ENCODE data around the gene FARS2.

FARS2 gene

GRCh38 chr6:5235830-5236229, 25.5 kb upstream of the FARS2 start:
- H3K4me1 ChIP-seq (ENCODE audit: control extremely low read depth in 1 of 4, control insufficient read depth in 4 of 4, insufficient read depth in 4 of 4, low read length in 3 of 4): no peaks in the 10 kb centered on the region
- no peaks in the 10 kb centered on the region for H3K27me3 ChIP-seq (replicated peaks in 2 of 5; ENCODE audit: control insufficient read depth in 4 of 5, insufficient read depth in 5 of 5, low read length in 4 of 5)
- no peak overlapping the region for H3K4me3 ChIP-seq (ENCODE audit: control insufficient read depth in 1 of 7, extremely low read depth in 1 of 7, insufficient read depth in 4 of 7, low read depth in 2 of 7, low read length in 6 of 7)
- ChIA-PET POLR2A (no interaction called here), CTCF (interaction anchor here (1.7 kb wide), 1 partner anchor 49 kb away, joined by 3 read pairs; no protein-coding TSS in a partner anchor)
- H3K27ac ChIP-seq (ENCODE audit: insufficient read depth in 1 of 2, low read depth in 1 of 2, low read length in 2 of 2, poor library complexity in 1 of 2, severe bottlenecking in 2 of 2): no peak overlapping the region
- WGBS (ENCODE audit: insufficient coverage): no CpG with 5 or more reads among the region's 2 CpGs
- no peak for DNase-seq
- H3K36me3 ChIP-seq (ENCODE audit: control insufficient read depth in 4 of 4, insufficient read depth in 4 of 4, low read length in 3 of 4): peaks cover 4 to 14% (median 5%) of the 10 kb centered on the region in 4 experiments
- H3K9me3 ChIP-seq (ENCODE audit: control extremely low read depth in 1 of 5, control insufficient read depth in 4 of 5, insufficient read depth in 2 of 5, low read depth in 1 of 5, low read length in 4 of 5): no peaks in the 10 kb centered on the region

DNA sequence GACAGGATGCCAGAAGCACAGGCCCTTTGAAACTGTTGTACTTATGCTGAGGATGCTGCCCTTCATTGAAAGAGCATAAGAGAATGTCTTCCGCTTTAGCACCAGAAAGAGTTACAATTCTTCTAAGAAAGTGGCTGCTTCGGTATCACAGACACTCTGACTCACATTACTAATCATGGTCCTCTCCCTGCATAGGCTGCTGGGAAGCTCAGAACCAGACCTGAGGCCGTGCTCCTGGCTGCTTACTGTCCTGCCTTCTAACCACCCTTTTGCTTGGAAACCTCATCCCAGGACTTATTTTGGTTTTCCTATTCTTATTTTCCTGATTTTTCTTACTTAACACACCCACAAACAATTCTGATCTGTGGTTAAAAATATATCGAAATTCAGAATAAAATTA, 23.5 kb upstream of the FARS2 start:
- Histone ChIP-seq H3K36me3 (ENCODE audit: control insufficient read depth in 4 of 4, insufficient read depth in 4 of 4, low read length in 3 of 4) (peaks cover 4 to 12% (median 6%) of the 10 kb centered on the region in 4 experiments), H3K4me3 (ENCODE audit: control insufficient read depth in 1 of 7, extremely low read depth in 1 of 7, insufficient read depth in 4 of 7, low read depth in 2 of 7, low read length in 6 of 7) (no peak overlapping the region), H3K27ac (ENCODE audit: insufficient read depth in 1 of 2, low read depth in 1 of 2, low read length in 2 of 2, poor library complexity in 1 of 2, severe bottlenecking in 2 of 2) (no peak overlapping the region), H3K9me3 (ENCODE audit: control extremely low read depth in 1 of 5, control insufficient read depth in 4 of 5, insufficient read depth in 2 of 5, low read depth in 1 of 5, low read length in 4 of 5) (no peaks in the 10 kb centered on the region), H3K27me3 (replicated peaks in 2 of 5; ENCODE audit: control insufficient read depth in 4 of 5, insufficient read depth in 5 of 5, low read length in 4 of 5) (no peaks in the 10 kb centered on the region), H3K4me1 (ENCODE audit: control extremely low read depth in 1 of 4, control insufficient read depth in 4 of 4, insufficient read depth in 4 of 4, low read length in 3 of 4) (no peaks in the 10 kb centered on the region)
- POLR2A ChIA-PET: no interaction called here
- DNase-seq: no peak
- WGBS (ENCODE audit: insufficient coverage): 100% methylated on average over 3 of the region's 4 CpGs
- CTCF ChIA-PET: interaction anchor here (1.0 kb wide), 1 partner anchor 11 kb away, joined by 3 read pairs; no protein-coding TSS in a partner anchor

GRCh38 chr6:5238336-5238735, 23.0 kb upstream of the FARS2 start:
- ChIA-PET POLR2A (no interaction called here), CTCF (no interaction called here)
- DNase-seq: no peak
- Histone ChIP-seq H3K27ac (ENCODE audit: insufficient read depth in 1 of 2, low read depth in 1 of 2, low read length in 2 of 2, poor library complexity in 1 of 2, severe bottlenecking in 2 of 2) (no peak overlapping the region), H3K27me3 (replicated peaks in 2 of 5; ENCODE audit: control insufficient read depth in 4 of 5, insufficient read depth in 5 of 5, low read length in 4 of 5) (no peaks in the 10 kb centered on the region), H3K9me3 (ENCODE audit: control extremely low read depth in 1 of 5, control insufficient read depth in 4 of 5, insufficient read depth in 2 of 5, low read depth in 1 of 5, low read length in 4 of 5) (no peaks in the 10 kb centered on the region), H3K36me3 (ENCODE audit: control insufficient read depth in 4 of 4, insufficient read depth in 4 of 4, low read length in 3 of 4) (peaks cover 2 to 8% (median 6%) of the 10 kb centered on the region in 4 experiments), H3K4me3 (ENCODE audit: control insufficient read depth in 1 of 7, extremely low read depth in 1 of 7, insufficient read depth in 4 of 7, low read depth in 2 of 7, low read length in 6 of 7) (no peak overlapping the region), H3K4me1 (ENCODE audit: control extremely low read depth in 1 of 4, control insufficient read depth in 4 of 4, insufficient read depth in 4 of 4, low read length in 3 of 4) (no peaks in the 10 kb centered on the region)
- no CpG with 5 or more reads among the region's 1 CpG for WGBS (ENCODE audit: insufficient coverage)

GRCh38 chr6:5241252-5241651, 20.1 kb upstream of the FARS2 start:
- no CpG with 5 or more reads among the region's 2 CpGs for WGBS (ENCODE audit: insufficient coverage)
- Histone ChIP-seq H3K27me3 (replicated peaks in 2 of 5; ENCODE audit: control insufficient read depth in 4 of 5, insufficient read depth in 5 of 5, low read length in 4 of 5) (no peaks in the 10 kb centered on the region), H3K4me3 (ENCODE audit: control insufficient read depth in 1 of 7, extremely low read depth in 1 of 7, insufficient read depth in 4 of 7, low read depth in 2 of 7, low read length in 6 of 7) (no peak overlapping the region), H3K9me3 (ENCODE audit: control extremely low read depth in 1 of 5, control insufficient read depth in 4 of 5, insufficient read depth in 2 of 5, low read depth in 1 of 5, low read length in 4 of 5) (no peaks in the 10 kb centered on the region), H3K4me1 (ENCODE audit: control extremely low read depth in 1 of 4, control insufficient read depth in 4 of 4, insufficient read depth in 4 of 4, low read length in 3 of 4) (no peaks in the 10 kb centered on the region), H3K27ac (ENCODE audit: insufficient read depth in 1 of 2, low read depth in 1 of 2, low read length in 2 of 2, poor library complexity in 1 of 2, severe bottlenecking in 2 of 2) (no peak overlapping the region), H3K36me3 (ENCODE audit: control insufficient read depth in 4 of 4, insufficient read depth in 4 of 4, low read length in 3 of 4) (peaks cover 2 to 18% (median 6%) of the 10 kb centered on the region in 4 experiments)
- ChIA-PET POLR2A (no interaction called here), CTCF (interaction anchor here (0.7 kb wide), 1 partner anchor 118 kb away, joined by 3 read pairs; no protein-coding TSS in a partner anchor)
- DNase-seq: no peak

GRCh38 chr6:5243069-5243468, 18.2 kb upstream of the FARS2 start:
- Histone ChIP-seq H3K27me3 (replicated peaks in 2 of 5; ENCODE audit: control insufficient read depth in 4 of 5, insufficient read depth in 5 of 5, low read length in 4 of 5) (no peaks in the 10 kb centered on the region), H3K9me3 (ENCODE audit: control extremely low read depth in 1 of 5, control insufficient read depth in 4 of 5, insufficient read depth in 2 of 5, low read depth in 1 of 5, low read length in 4 of 5) (no peaks in the 10 kb centered on the region), H3K4me3 (ENCODE audit: control insufficient read depth in 1 of 7, extremely low read depth in 1 of 7, insufficient read depth in 4 of 7, low read depth in 2 of 7, low read length in 6 of 7) (no peak overlapping the region), H3K36me3 (ENCODE audit: control insufficient read depth in 4 of 4, insufficient read depth in 4 of 4, low read length in 3 of 4) (peaks cover 2 to 19% (median 5%) of the 10 kb centered on the region in 4 experiments), H3K27ac (ENCODE audit: insufficient read depth in 1 of 2, low read depth in 1 of 2, low read length in 2 of 2, poor library complexity in 1 of 2, severe bottlenecking in 2 of 2) (no peak overlapping the region), H3K4me1 (ENCODE audit: control extremely low read depth in 1 of 4, control insufficient read depth in 4 of 4, insufficient read depth in 4 of 4, low read length in 3 of 4) (no peaks in the 10 kb centered on the region)
- ChIA-PET POLR2A (no interaction called here), CTCF (no interaction called here)
- 94% methylated on average over 8 of the region's 12 CpGs for WGBS (ENCODE audit: insufficient coverage)
- DNase-seq: no peak

GRCh38 chr6:5246141-5247097, 14.9 kb upstream of the FARS2 start:
- no peaks in the 10 kb centered on the region for H3K4me1 ChIP-seq (ENCODE audit: control extremely low read depth in 1 of 4, control insufficient read depth in 4 of 4, insufficient read depth in 4 of 4, low read length in 3 of 4)
- no peak for DNase-seq
- no peaks in the 10 kb centered on the region for H3K27me3 ChIP-seq (replicated peaks in 2 of 5; ENCODE audit: control insufficient read depth in 4 of 5, insufficient read depth in 5 of 5, low read length in 4 of 5)
- no peak overlapping the region for H3K4me3 ChIP-seq (ENCODE audit: control insufficient read depth in 1 of 7, extremely low read depth in 1 of 7, insufficient read depth in 4 of 7, low read depth in 2 of 7, low read length in 6 of 7)
- peaks cover 0 to 21% (median 3%) of the 10 kb centered on the region in 4 experiments for H3K36me3 ChIP-seq (ENCODE audit: control insufficient read depth in 4 of 4, insufficient read depth in 4 of 4, low read length in 3 of 4)
- CTCF ChIA-PET: no interaction called here
- H3K27ac ChIP-seq (ENCODE audit: insufficient read depth in 1 of 2, low read depth in 1 of 2, low read length in 2 of 2, poor library complexity in 1 of 2, severe bottlenecking in 2 of 2): no peak overlapping the region
- H3K9me3 ChIP-seq (ENCODE audit: control extremely low read depth in 1 of 5, control insufficient read depth in 4 of 5, insufficient read depth in 2 of 5, low read depth in 1 of 5, low read length in 4 of 5): peaks cover 0 to 3% (median 0%) of the 10 kb centered on the region in 5 experiments
- POLR2A ChIA-PET: interaction anchor here (0.7 kb wide), 1 partner anchor 52 kb away, joined by 4 read pairs; no protein-coding TSS in a partner anchor
- 94% methylated on average over 13 of the region's 13 CpGs for WGBS (ENCODE audit: insufficient coverage)

DNA sequence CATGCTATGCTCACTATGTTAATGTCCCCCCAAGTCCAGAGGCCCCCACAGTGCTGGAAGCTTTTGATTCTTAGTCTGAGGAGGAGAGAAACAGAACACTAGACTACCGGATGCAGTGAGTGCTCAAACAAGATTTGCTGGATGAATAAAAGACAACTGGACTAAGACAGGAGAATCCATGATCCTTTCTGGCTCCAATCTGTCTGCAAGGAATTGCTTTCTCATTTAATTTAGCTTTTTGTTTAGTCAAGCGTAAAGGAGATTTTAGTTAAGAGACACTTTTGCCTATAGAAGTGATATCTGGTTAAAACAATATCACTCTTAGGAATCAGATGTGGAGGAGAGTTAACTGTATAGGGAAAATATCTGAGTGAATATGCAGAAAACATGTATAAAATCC, 14.1 kb upstream of the FARS2 start:
- H3K36me3 ChIP-seq (ENCODE audit: control insufficient read depth in 4 of 4, insufficient read depth in 4 of 4, low read length in 3 of 4): peaks cover 0 to 23% (median 5%) of the 10 kb centered on the region in 4 experiments
- ChIA-PET CTCF (no interaction called here), POLR2A (no interaction called here)
- 100% methylated on average over 2 of the region's 2 CpGs for WGBS (ENCODE audit: insufficient coverage)
- H3K4me3 ChIP-seq (ENCODE audit: control insufficient read depth in 1 of 7, extremely low read depth in 1 of 7, insufficient read depth in 4 of 7, low read depth in 2 of 7, low read length in 6 of 7): no peak overlapping the region
- H3K4me1 ChIP-seq (ENCODE audit: control extremely low read depth in 1 of 4, control insufficient read depth in 4 of 4, insufficient read depth in 4 of 4, low read length in 3 of 4): no peaks in the 10 kb centered on the region
- DNase-seq: no peak
- no peak overlapping the region for H3K27ac ChIP-seq (ENCODE audit: insufficient read depth in 1 of 2, low read depth in 1 of 2, low read length in 2 of 2, poor library complexity in 1 of 2, severe bottlenecking in 2 of 2)
- H3K9me3 ChIP-seq (ENCODE audit: control extremely low read depth in 1 of 5, control insufficient read depth in 4 of 5, insufficient read depth in 2 of 5, low read depth in 1 of 5, low read length in 4 of 5): peaks cover 0 to 5% (median 0%) of the 10 kb centered on the region in 5 experiments
- no peaks in the 10 kb centered on the region for H3K27me3 ChIP-seq (replicated peaks in 2 of 5; ENCODE audit: control insufficient read depth in 4 of 5, insufficient read depth in 5 of 5, low read length in 4 of 5)
